ENCODE measurements around the gene KSR2. TPM values are rescaled to one million over a fixed set of nuclear protein-coding genes. Genes with fewer than 3 reads are reported as not detected.
"Not testable (repeated sequence)": the region's sequence is repeated elsewhere in the genome, so short reads cannot be mapped to it uniquely, and the experiment has no call there.

Gene KSR2
- total and polyA plus RNA-seq, 9 donors: under 0.01 to 0.14 (median 0.04) TPM; not detected in 3

DNA sequence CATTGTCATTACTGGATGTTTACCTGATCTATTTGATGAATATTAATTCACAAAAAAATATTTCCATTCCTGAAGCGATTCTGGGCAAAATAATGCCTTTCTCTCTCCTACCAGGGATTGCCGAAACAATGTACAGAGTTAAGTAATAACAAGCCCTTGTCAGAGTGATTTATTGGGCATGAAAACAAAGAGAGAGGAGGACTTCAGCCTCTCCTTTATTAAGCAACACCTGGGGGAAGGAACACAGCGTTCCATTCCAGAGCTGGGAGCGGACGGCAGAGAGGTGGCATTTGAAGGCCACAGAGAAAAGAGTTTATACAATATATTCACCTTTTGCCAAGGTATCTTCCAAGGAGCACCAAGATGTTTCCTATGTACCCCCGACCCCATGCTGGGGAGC, 165.8 kb downstream of the KSR2 start:
- H3K27ac ChIP-seq (ENCODE audit: low read length): no peak overlapping the region
- no CpG with 5 or more reads among the region's 6 CpGs for WGBS (ENCODE audit: insufficient coverage)

DNA sequence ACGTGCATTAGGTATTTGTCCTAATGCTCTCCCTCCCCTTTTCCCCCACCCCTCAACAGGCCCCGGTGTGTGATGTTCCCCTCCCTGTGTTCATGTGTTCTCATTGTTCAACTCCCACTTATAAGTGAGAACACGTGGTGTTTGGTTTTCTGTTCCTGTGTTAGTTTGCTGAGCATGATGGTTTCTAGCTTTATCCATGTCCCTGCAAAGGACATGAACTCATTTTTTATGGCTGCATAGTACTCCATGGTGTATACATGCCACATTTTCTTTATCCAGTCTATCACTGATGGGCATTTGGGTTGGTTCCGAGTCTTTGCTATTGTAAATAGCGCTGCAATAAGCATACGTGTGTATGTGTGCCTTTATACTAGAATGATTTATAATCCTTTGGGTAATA, 168.1 kb downstream of the KSR2 start:
- not testable (repeated sequence) for DNase-seq; H3K36me3 ChIP-seq (ENCODE audit: control insufficient read depth, insufficient read depth, low read length); H3K27me3 ChIP-seq (ENCODE audit: control insufficient read depth, insufficient read depth, low read length); H3K27ac ChIP-seq (ENCODE audit: low read length); H3K9me3 ChIP-seq (replicated peaks; ENCODE audit: control insufficient read depth, low read depth, low read length); H3K4me3 ChIP-seq (ENCODE audit: low read length); H3K4me1 ChIP-seq (ENCODE audit: control insufficient read depth, insufficient read depth, low read length)
- no CpG with 5 or more reads among the region's 6 CpGs for WGBS (ENCODE audit: insufficient coverage)

More for the DNA sequence above, 165.8 kb downstream of the KSR2 start:
- no peak for DNase-seq
- no peaks in the 10 kb centered on the region for H3K9me3 ChIP-seq (replicated peaks; ENCODE audit: control insufficient read depth, low read depth, low read length)
- H3K4me3 ChIP-seq (ENCODE audit: low read length): no peak overlapping the region
- H3K27me3 ChIP-seq (ENCODE audit: control insufficient read depth, insufficient read depth, low read length): peaks cover 11% of the 10 kb centered on the region
- H3K4me1 ChIP-seq (ENCODE audit: control insufficient read depth, insufficient read depth, low read length): no peaks in the 10 kb centered on the region
- no peaks in the 10 kb centered on the region for H3K36me3 ChIP-seq (ENCODE audit: control insufficient read depth, insufficient read depth, low read length)

DNA sequence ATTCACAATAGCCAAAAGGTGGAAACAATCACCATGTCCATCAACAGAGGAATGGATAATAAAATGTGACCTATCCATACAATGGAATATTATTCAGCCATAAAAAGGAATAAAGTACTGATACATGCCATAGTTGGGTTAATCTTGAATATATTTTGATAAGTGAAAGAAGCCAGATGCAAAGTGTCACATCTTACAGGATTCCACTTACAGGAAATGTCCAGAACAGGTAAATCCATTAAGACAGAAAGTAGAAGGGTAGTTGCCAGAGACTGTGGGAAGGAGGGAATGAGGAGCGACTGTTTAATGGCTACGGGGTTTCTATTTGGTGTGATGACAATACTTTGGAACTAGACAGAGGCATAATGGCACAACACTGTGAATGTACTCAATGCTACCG, 171.6 kb downstream of the KSR2 start:
- Histone ChIP-seq H3K4me1 (ENCODE audit: control insufficient read depth, insufficient read depth, low read length) (no peaks in the 10 kb centered on the region), H3K4me3 (ENCODE audit: low read length) (no peak overlapping the region), H3K9me3 (replicated peaks; ENCODE audit: control insufficient read depth, low read depth, low read length) (peaks cover 2% of the 10 kb centered on the region), H3K27me3 (ENCODE audit: control insufficient read depth, insufficient read depth, low read length) (no peaks in the 10 kb centered on the region), H3K27ac (ENCODE audit: low read length) (no peak overlapping the region), H3K36me3 (ENCODE audit: control insufficient read depth, insufficient read depth, low read length) (no peaks in the 10 kb centered on the region)
- no CpG with 5 or more reads among the region's 3 CpGs for WGBS (ENCODE audit: insufficient coverage)
- no peak for DNase-seq

DNA sequence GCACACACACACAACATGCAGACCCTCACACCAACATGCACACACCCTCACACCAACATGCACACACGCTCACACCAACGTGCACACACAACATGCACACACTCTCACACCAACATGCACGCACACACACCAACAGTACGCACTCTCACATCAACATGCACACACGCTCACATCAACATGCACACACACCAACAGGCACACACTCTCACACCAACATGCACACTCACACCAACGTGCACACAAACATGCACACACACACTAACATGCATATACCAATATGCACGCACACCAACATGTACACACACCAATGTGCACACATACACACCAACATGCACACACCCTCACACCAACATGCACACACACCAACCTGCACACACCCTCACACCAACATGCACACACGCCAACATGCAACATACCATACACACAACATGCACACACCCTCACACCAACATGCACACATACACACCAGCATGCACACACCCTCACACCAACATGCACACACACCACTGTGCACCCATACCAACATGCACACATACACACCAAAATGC, 175.8 kb downstream of the KSR2 start:
- 93% methylated on average over 8 of the region's 8 CpGs for WGBS (ENCODE audit: insufficient coverage)
- Histone ChIP-seq H3K27ac (ENCODE audit: low read length) (no peak overlapping the region), H3K4me1 (ENCODE audit: control insufficient read depth, insufficient read depth, low read length) (no peaks in the 10 kb centered on the region), H3K36me3 (ENCODE audit: control insufficient read depth, insufficient read depth, low read length) (no peaks in the 10 kb centered on the region), H3K4me3 (ENCODE audit: low read length) (no peak overlapping the region), H3K9me3 (replicated peaks; ENCODE audit: control insufficient read depth, low read depth, low read length) (peaks cover 2% of the 10 kb centered on the region), H3K27me3 (ENCODE audit: control insufficient read depth, insufficient read depth, low read length) (peaks cover 3% of the 10 kb centered on the region)
- DNase-seq: no peak

DNA sequence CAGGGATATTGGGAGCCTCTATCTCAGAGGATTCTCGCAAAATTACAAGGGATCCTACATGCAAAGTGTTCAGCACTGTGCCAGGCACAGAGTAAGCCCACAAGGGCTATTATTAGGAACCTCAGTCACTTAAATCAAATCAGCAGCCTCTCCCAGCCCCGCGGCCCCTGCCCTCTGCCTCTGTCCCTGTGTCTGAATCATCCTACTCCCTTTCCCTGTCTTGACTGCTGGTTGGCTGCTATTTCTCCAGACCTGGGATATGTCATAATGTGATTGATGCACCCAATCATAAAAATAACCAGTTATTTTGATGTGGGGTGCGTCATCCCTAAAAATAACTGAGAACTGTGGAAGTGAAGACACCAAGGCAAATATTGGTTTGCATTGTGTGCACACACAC, 176.3 kb downstream of the KSR2 start:
- peaks cover 2% of the 10 kb centered on the region for H3K9me3 ChIP-seq (replicated peaks; ENCODE audit: control insufficient read depth, low read depth, low read length)
- H3K4me1 ChIP-seq (ENCODE audit: control insufficient read depth, insufficient read depth, low read length): no peaks in the 10 kb centered on the region
- peaks cover 3% of the 10 kb centered on the region for H3K27me3 ChIP-seq (ENCODE audit: control insufficient read depth, insufficient read depth, low read length)
- H3K4me3 ChIP-seq (ENCODE audit: low read length): no peak overlapping the region
- no peaks in the 10 kb centered on the region for H3K36me3 ChIP-seq (ENCODE audit: control insufficient read depth, insufficient read depth, low read length)
- DNase-seq: no peak
- H3K27ac ChIP-seq (ENCODE audit: low read length): no peak overlapping the region
- no CpG with 5 or more reads among the region's 4 CpGs for WGBS (ENCODE audit: insufficient coverage)

DNA sequence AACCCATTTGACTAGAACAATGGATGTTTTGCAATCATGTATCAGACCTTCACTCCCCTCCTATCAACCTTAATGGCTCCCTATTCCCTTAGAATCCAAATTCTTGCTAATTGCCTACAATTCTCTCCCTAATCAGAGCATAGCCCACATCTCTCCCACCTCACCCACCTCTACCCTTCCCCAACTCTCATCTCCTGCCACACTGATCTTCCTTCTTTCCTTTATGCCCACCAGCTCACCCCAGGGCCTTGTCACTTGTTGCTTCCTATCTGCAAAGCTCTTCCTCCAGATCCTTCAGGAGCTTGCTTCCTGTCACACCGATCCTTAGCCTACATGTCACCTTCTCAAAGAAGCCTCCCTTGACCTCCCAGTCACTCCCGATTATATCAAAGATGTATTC, 177.8 kb downstream of the KSR2 start:
- Histone ChIP-seq H3K9me3 (replicated peaks; ENCODE audit: control insufficient read depth, low read depth, low read length) (peaks cover 2% of the 10 kb centered on the region), H3K4me3 (ENCODE audit: low read length) (no peak overlapping the region), H3K4me1 (ENCODE audit: control insufficient read depth, insufficient read depth, low read length) (no peaks in the 10 kb centered on the region), H3K36me3 (ENCODE audit: control insufficient read depth, insufficient read depth, low read length) (no peaks in the 10 kb centered on the region), H3K27ac (ENCODE audit: low read length) (no peak overlapping the region), H3K27me3 (ENCODE audit: control insufficient read depth, insufficient read depth, low read length) (peaks cover 3% of the 10 kb centered on the region)
- 57% methylated on average over 1 of the region's 2 CpGs for WGBS (ENCODE audit: insufficient coverage)
- no peak for DNase-seq

DNA sequence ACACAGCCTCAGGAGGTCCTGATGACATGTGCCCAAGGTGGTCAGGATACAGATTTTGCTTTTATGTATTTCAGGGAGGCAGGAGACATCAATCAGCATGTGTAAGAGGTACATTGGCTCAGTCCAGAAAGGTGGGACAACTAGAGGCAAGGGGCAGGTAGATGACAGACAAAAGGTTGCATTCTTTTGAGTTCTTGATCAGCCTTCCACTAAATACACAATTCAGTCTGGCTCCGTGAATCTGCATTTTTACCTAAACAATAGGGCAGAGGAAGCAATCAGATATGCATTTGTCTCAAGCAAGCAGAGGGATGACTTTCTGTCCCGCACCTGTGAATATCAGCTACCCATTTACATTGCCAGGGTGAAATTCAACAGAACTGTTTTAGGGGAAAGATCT, 178.6 kb downstream of the KSR2 start:
- 71% methylated on average over 1 of the region's 2 CpGs for WGBS (ENCODE audit: insufficient coverage)
- no peak overlapping the region for H3K4me3 ChIP-seq (ENCODE audit: low read length)
- H3K4me1 ChIP-seq (ENCODE audit: control insufficient read depth, insufficient read depth, low read length): no peaks in the 10 kb centered on the region
- H3K27me3 ChIP-seq (ENCODE audit: control insufficient read depth, insufficient read depth, low read length): peaks cover 3% of the 10 kb centered on the region
- peaks cover 2% of the 10 kb centered on the region for H3K9me3 ChIP-seq (replicated peaks; ENCODE audit: control insufficient read depth, low read depth, low read length)
- no peak for DNase-seq
- H3K27ac ChIP-seq (ENCODE audit: low read length): no peak overlapping the region
- no peaks in the 10 kb centered on the region for H3K36me3 ChIP-seq (ENCODE audit: control insufficient read depth, insufficient read depth, low read length)

DNA sequence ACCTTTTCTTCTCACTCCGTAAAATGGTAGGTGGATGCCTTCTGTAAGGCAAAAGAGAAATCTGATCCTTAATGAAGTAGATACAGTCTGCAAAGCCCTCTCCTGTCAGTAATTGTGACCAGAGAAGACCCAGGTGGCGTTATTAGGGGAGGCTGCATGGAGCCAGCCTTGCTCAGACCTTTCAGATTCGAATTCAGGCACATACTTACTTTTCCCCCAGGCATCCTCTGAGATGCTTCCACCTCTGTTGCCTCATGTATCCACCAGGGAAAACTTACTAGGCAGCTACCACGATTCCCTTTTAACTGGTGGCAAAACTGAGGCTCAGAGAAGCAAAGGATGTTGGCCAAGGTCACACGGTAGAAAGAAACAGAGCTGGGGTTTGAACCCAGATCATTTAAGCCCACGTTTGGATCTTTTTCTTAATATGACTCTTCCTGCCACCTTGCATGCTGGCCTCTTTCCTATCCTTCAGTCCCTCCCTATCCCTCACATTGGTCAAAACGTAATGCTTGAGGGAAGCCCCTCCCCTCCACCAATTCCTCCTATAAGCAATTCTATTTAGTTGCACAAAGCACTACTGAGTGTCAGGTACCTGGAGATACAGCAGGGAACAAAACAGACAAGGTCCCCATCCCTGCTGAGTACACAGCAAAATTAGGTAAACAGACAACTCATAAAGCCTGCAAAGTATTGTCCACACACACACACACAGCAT, 179.4 kb downstream of the KSR2 start:
- Histone ChIP-seq H3K27ac (ENCODE audit: low read length) (no peak overlapping the region), H3K27me3 (ENCODE audit: control insufficient read depth, insufficient read depth, low read length) (peaks cover 3% of the 10 kb centered on the region), H3K36me3 (ENCODE audit: control insufficient read depth, insufficient read depth, low read length) (no peaks in the 10 kb centered on the region), H3K4me3 (ENCODE audit: low read length) (no peak overlapping the region), H3K4me1 (ENCODE audit: control insufficient read depth, insufficient read depth, low read length) (no peaks in the 10 kb centered on the region), H3K9me3 (replicated peaks; ENCODE audit: control insufficient read depth, low read depth, low read length) (peaks cover 2% of the 10 kb centered on the region)
- DNase-seq: no peak
- 45% methylated on average over 6 of the region's 7 CpGs for WGBS (ENCODE audit: insufficient coverage)

DNA sequence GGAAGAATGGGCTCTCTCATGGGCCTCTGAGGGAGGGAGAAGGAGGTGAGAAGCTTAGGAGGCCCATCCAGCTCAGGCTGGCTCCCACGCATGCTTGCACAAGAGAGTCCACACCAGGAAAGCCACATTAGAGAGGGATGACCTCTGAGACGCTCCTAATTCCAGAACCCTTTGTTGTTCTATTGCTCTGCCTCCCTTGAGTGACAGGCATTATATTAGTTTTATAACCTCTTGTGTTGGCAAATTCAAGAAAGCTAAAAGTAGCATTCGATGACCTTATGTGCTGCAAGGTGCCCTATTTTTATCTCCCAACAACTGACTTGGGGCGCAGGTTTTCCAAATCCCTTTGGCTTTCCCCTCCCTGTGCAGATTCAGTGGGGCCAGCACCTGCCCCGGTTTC, 190.1 kb downstream of the KSR2 start:
- no peak for DNase-seq
- Histone ChIP-seq H3K36me3 (ENCODE audit: control insufficient read depth, insufficient read depth, low read length) (no peaks in the 10 kb centered on the region), H3K9me3 (replicated peaks; ENCODE audit: control insufficient read depth, low read depth, low read length) (peaks cover 3% of the 10 kb centered on the region), H3K4me3 (ENCODE audit: low read length) (no peak overlapping the region), H3K4me1 (ENCODE audit: control insufficient read depth, insufficient read depth, low read length) (no peaks in the 10 kb centered on the region), H3K27me3 (ENCODE audit: control insufficient read depth, insufficient read depth, low read length) (no peaks in the 10 kb centered on the region), H3K27ac (ENCODE audit: low read length) (no peak overlapping the region)
- WGBS (ENCODE audit: insufficient coverage): 80% methylated on average over 3 of the region's 5 CpGs

DNA sequence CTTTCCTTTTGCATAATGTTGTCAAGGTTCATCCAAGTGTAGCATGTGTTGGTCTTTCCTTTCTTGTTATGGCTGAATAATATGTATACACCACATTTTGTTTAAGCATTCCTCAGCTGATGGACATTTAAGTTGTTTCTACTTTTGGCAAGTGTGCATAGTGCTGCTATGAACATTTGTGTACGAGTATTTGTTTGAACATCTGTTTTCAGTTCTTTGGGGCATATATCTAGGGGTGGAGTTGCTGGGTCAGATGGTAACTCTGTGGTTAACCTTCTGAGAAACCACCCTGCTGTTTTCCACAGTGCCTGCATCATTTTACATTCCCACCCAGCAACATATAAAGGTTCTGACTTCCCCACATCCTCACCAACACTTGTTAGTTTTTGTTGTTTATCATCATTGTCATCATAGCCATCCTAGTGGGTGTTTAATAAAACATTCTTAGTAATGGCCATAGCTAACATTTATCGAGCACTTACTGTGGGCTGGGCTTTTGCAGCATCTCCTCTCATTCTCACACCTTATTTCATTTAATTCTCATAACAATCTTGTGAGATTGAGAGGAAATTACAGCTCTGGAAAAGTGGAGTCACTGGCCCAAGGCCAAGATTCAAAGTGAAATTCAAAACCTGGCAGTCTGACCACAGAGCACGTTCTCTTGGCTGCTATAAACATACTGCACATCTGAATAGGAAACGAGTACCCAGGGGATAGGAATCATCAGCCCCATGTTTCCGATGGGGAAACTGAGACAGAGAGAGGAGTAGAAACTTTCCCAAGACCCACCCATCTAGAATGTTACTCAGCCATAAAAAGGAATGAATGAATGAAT, 193.6 kb downstream of the KSR2 start:
- H3K9me3 ChIP-seq (replicated peaks; ENCODE audit: control insufficient read depth, low read depth, low read length): peaks cover 3% of the 10 kb centered on the region
- no peak overlapping the region for H3K4me3 ChIP-seq (ENCODE audit: low read length)

More for the DNA sequence above, 193.6 kb downstream of the KSR2 start:
- H3K27ac ChIP-seq (ENCODE audit: low read length): no peak overlapping the region
- no CpG with 5 or more reads among the region's 5 CpGs for WGBS (ENCODE audit: insufficient coverage)
- DNase-seq: peak; percentile 3
- no peaks in the 10 kb centered on the region for H3K27me3 ChIP-seq (ENCODE audit: control insufficient read depth, insufficient read depth, low read length)
- no peaks in the 10 kb centered on the region for H3K4me1 ChIP-seq (ENCODE audit: control insufficient read depth, insufficient read depth, low read length)
- no peaks in the 10 kb centered on the region for H3K36me3 ChIP-seq (ENCODE audit: control insufficient read depth, insufficient read depth, low read length)
